HG02970 (cell line): Measurements from ENCODE around the gene GPS2.

ENCODE experiments used
- ATAC-seq: cut with Tn5 transposase; IDR thresholded peaks from one replicate; pipeline ENCODE4 v1.9.1; 2021; ENCODE audit warnings: mild to moderate bottlenecking, moderate library complexity, moderate number of reproducible peaks; ENCODE audit not compliant: unreplicated experiment, low FRiP score

The GPS2 gene

GRCh38 chr17:7262935-7263800 lies 52.0 kb downstream of the GPS2 start:
- ATAC-seq = no peak
